B cell (primary cell): ENCODE measurements around the gene GTF3C4. TPM values are rescaled to one million over a fixed set of nuclear protein-coding genes. Genes with fewer than 3 reads are reported as not detected.

ENCODE experiments used
- ATAC-seq: fragments of 200-7000 bp; cut with Tn5 transposase; one replicate; pipeline ENCODE4 v1.10.0; 2021; ENCODE audit warnings: low read depth, mild to moderate bottlenecking, moderate number of reproducible peaks, moderate library complexity
- CTCF ChIA-PET: fragments of 350-600 bp; sonication (Branson Sonifier 250); formaldehyde crosslinking; loops from one replicate; lab custom pipeline; 2021; ENCODE audit warnings: antibody characterized with exemption, inconsistent platforms; lab: Charles Lee
- POLR2A ChIA-PET: fragments of 350-600 bp; sonication (Branson Sonifier 250); formaldehyde crosslinking; loops from one replicate; lab custom pipeline; 2021; ENCODE audit warnings: antibody characterized with exemption; lab: Charles Lee
- DNase-seq: peaks from one replicate; pipeline ENCODE4 v3.0.0; 2013
- H2AFZ ChIP-seq: 2 replicates; pipeline ENCODE4 v1.6.1; 2012; ENCODE audit warnings: mild to moderate bottlenecking, low read depth, low read length; ENCODE audit not compliant: insufficient read depth, poor library complexity, severe bottlenecking
- H3K27ac ChIP-seq, 2 donors: 1 replicate in 1 of 2; 2 replicates in 1 of 2; pipeline ENCODE4 v1.5.1; 2012 to 2013; ENCODE audit warnings: low read length in 2 of 2, mild to moderate bottlenecking in 2 of 2, moderate library complexity in 1 of 2
- H3K27me3 ChIP-seq, 4 experiments: fragments of 200-600 bp in 1 of 4; sonication (generic) in 1 of 4; replicated peaks in 1 of 4; 1 replicate in 2 of 4; 2 replicates in 2 of 4; pipeline versions ENCODE4 v1.6.1 to v1.7.0; 2013 to 2016; ENCODE audit warnings: low read length in 3 of 4, mild to moderate bottlenecking in 2 of 4, mixed read lengths in 1 of 4, moderate library complexity in 1 of 4; ENCODE audit not compliant: insufficient read depth in 4 of 4, control insufficient read depth in 3 of 4; ENCODE audit errors: control extremely low read depth in 1 of 4
- H3K36me3 ChIP-seq, 2 experiments: replicated peaks in 1 of 2; 1 replicate in 1 of 2; 2 replicates in 1 of 2; pipeline versions ENCODE4 v1.6.1 to v1.7.1; 2013; ENCODE audit warnings: low read length in 1 of 2; ENCODE audit not compliant: insufficient read depth in 2 of 2, control insufficient read depth in 1 of 2; ENCODE audit errors: control extremely low read depth in 1 of 2, extremely low read depth in 1 of 2
- H3K4me1 ChIP-seq, 2 donors: fragments of 200-600 bp in 1 of 2; sonication (generic) in 1 of 2; 1 replicate in 1 of 2; 2 replicates in 1 of 2; pipeline versions ENCODE4 v1.5.1 to v1.6.1; 2013 to 2017; ENCODE audit warnings: low read length in 2 of 2; ENCODE audit not compliant: control insufficient read depth in 2 of 2, insufficient read depth in 2 of 2
- H3K4me2 ChIP-seq: replicated peaks from 2 replicates; pipeline ENCODE3; 2012; ENCODE audit warnings: mild to moderate bottlenecking, low read depth, low read length; ENCODE audit not compliant: poor library complexity, severe bottlenecking
- H3K4me3 ChIP-seq, 5 experiments: fragments of 200-600 bp in 1 of 5; sonication (generic) in 1 of 5; 1 replicate in 3 of 5; 2 replicates in 2 of 5; pipeline versions ENCODE4 v1.5.1 to v1.7.0; 2011 to 2016; ENCODE audit warnings: low read length in 4 of 5, mild to moderate bottlenecking in 4 of 5, low read depth in 2 of 5, control low read depth in 1 of 5, moderate library complexity in 1 of 5; ENCODE audit not compliant: insufficient read depth in 1 of 5; ENCODE audit errors: control extremely low read depth in 1 of 5, extremely low read depth in 1 of 5
- H3K79me2 ChIP-seq: fragments of 200-600 bp; sonication (generic); one replicate; pipeline ENCODE4 v1.6.0; 2016; ENCODE audit warnings: low read length; ENCODE audit not compliant: control insufficient read depth, insufficient read depth
- H3K9ac ChIP-seq: fragments of 200-600 bp; sonication (generic); 2 replicates; pipeline ENCODE4 v1.6.1; 2017; ENCODE audit warnings: mild to moderate bottlenecking, low read length, moderate library complexity
- H3K9me3 ChIP-seq, 3 donors: one replicate each; pipeline versions ENCODE4 v1.6.1 to v1.7.1; 2013; ENCODE audit warnings: low read length in 2 of 3; ENCODE audit not compliant: control insufficient read depth in 2 of 3, insufficient read depth in 1 of 3; ENCODE audit errors: control extremely low read depth in 1 of 3
- H4K20me1 ChIP-seq: 2 replicates; pipeline ENCODE4 v1.6.0; 2012; ENCODE audit warnings: mild to moderate bottlenecking, low read length; ENCODE audit not compliant: insufficient read depth, control insufficient read depth, poor library complexity, severe bottlenecking
- H3K27ac Mint-ChIP-seq: one replicate; pipeline ENCODE4 v1.8.0; 2021; ENCODE audit warnings: mixed read lengths
- H3K27me3 Mint-ChIP-seq: one replicate; pipeline ENCODE4 v1.8.0; 2021; ENCODE audit warnings: mixed read lengths
- H3K4me1 Mint-ChIP-seq: one replicate; pipeline ENCODE4 v1.8.0; 2021; ENCODE audit warnings: mixed read lengths
- H3K4me3 Mint-ChIP-seq: one replicate; pipeline ENCODE4 v1.8.0; 2021; ENCODE audit warnings: mixed read lengths
- H3K9me3 Mint-ChIP-seq: one replicate; pipeline ENCODE4 v1.8.0; 2022; ENCODE audit warnings: mixed read lengths; ENCODE audit not compliant: insufficient read depth
- EZH2 ChIP-seq: IDR thresholded peaks from 2 replicates; pipeline ENCODE4 v1.6.1; 2012; ENCODE audit warnings: borderline replicate concordance, low read depth, mild to moderate bottlenecking, moderate library complexity, low read length; ENCODE audit not compliant: insufficient read depth, poor library complexity, severe bottlenecking
- WGBS: methylation state at CpG from one replicate; pipeline ENCODE4 v1.1.5; 2013; ENCODE audit warnings: missing lambda C conversion rate; ENCODE audit not compliant: insufficient coverage; 5-methylcytosine and 5-hydroxymethylcytosine counted together
- intact Hi-C: fragments of 100-400 bp; cut with micrococcal nuclease; formaldehyde crosslinking; loops from one replicate; pipeline ENCODE4 v1.10.0; 2022
- polyA plus RNA-seq: library from polyadenylated mRNA; depleted of rRNA; stranded (reverse); fragments of >200 nt; gene quantifications from 2 replicates; pipeline ENCODE4 v1.2.3, GENCODE V29; 2012
- total RNA-seq, 2 donors: library from RNA; stranded (reverse); fragments of 120-200 nt in 1 of 2; gene quantifications; 1 replicate in 1 of 2; 2 replicates in 1 of 2; pipeline versions ENCODE4 v1.2.3 to v1.2.4, GENCODE V29; 2013 to 2022
- TF ChIP-seq, protein P1 (sequence below): fragments of 200-600 bp; IDR thresholded peaks from one replicate; pipeline ENCODE4 v1.8.0; 2022; ENCODE audit warnings: antibody characterized with exemption, mild to moderate bottlenecking

The GTF3C4 gene
- total and polyA plus RNA-seq, 2 donors (not counting 1 experiment from before 2014, with no cell fraction given): 1.5 to 17.0 TPM

- TF ChIP-seq, protein P1, sequence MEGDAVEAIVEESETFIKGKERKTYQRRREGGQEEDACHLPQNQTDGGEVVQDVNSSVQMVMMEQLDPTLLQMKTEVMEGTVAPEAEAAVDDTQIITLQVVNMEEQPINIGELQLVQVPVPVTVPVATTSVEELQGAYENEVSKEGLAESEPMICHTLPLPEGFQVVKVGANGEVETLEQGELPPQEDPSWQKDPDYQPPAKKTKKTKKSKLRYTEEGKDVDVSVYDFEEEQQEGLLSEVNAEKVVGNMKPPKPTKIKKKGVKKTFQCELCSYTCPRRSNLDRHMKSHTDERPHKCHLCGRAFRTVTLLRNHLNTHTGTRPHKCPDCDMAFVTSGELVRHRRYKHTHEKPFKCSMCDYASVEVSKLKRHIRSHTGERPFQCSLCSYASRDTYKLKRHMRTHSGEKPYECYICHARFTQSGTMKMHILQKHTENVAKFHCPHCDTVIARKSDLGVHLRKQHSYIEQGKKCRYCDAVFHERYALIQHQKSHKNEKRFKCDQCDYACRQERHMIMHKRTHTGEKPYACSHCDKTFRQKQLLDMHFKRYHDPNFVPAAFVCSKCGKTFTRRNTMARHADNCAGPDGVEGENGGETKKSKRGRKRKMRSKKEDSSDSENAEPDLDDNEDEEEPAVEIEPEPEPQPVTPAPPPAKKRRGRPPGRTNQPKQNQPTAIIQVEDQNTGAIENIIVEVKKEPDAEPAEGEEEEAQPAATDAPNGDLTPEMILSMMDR: no peak
- no peak for TF ChIP-seq EZH2
- Histone ChIP-seq H3K9me3 (no peaks in the 10 kb centered on the region), H4K20me1 (no peaks in the 10 kb centered on the region), H3K4me2 (no peak overlapping the region), H3K79me2 (no peaks in the 10 kb centered on the region), H2AFZ (no peak overlapping the region), H3K9ac (no peak overlapping the region), H3K27ac (no peak overlapping the region), H3K4me1 (no peaks in the 10 kb centered on the region), H3K36me3 (peaks cover 14 to 47% of the 10 kb centered on the region in 2 experiments), H3K4me3 (no peak overlapping the region), H3K27me3 (no peaks in the 10 kb centered on the region)
- H3K9me3 Mint-ChIP-seq: no peaks in the 10 kb centered on the region
- DNase-seq: no peak
- ATAC-seq: no peak
- no peak overlapping the region for H3K27ac Mint-ChIP-seq
- H3K27me3 Mint-ChIP-seq: no peaks in the 10 kb centered on the region
- H3K4me3 Mint-ChIP-seq: no peak overlapping the region
- ChIA-PET CTCF (no interaction called here), POLR2A (no interaction called here)
- 99% methylated on average over 12 of the region's 12 CpGs for WGBS
- intact Hi-C loops: no loop called here
- H3K4me1 Mint-ChIP-seq: no peaks in the 10 kb centered on the region
These were observed 32.5 kb upstream of the GTF3C4 start for GRCh38 chr9:132637801-132638200.

GRCh38 chr9:132638240-132638639 is 32.0 kb upstream of the GTF3C4 start:
- ATAC-seq: no peak
- Mint-ChIP-seq H3K4me3 (no peak overlapping the region), H3K4me1 (no peaks in the 10 kb centered on the region), H3K27me3 (no peaks in the 10 kb centered on the region), H3K9me3 (no peaks in the 10 kb centered on the region), H3K27ac (no peak overlapping the region)
- H3K9ac ChIP-seq: no peak overlapping the region
- H3K4me3 ChIP-seq: no peak overlapping the region
- no peaks in the 10 kb centered on the region for H3K27me3 ChIP-seq
- H3K79me2 ChIP-seq: peaks cover 1% of the 10 kb centered on the region
- no peak for TF ChIP-seq EZH2
- TF ChIP-seq, protein P1: no peak
- ChIA-PET POLR2A (no interaction called here), CTCF (no interaction called here)
- intact Hi-C loops: no loop called here
- no peaks in the 10 kb centered on the region for H4K20me1 ChIP-seq
- H3K4me1 ChIP-seq: no peaks in the 10 kb centered on the region
- no peak overlapping the region for H2AFZ ChIP-seq
- H3K4me2 ChIP-seq: no peak overlapping the region
- H3K9me3 ChIP-seq: no peaks in the 10 kb centered on the region
- DNase-seq: no peak
- 100% methylated on average over 3 of the region's 5 CpGs for WGBS
- no peak overlapping the region for H3K27ac ChIP-seq
- peaks cover 14 to 52% of the 10 kb centered on the region in 2 experiments for H3K36me3 ChIP-seq
